Activated B cell treated with CpG ODN at 0.5 μM for 24 hours (primary cell): Measurements from ENCODE around the gene PTPRK. TPM values are rescaled to one million over a fixed set of nuclear protein-coding genes. Genes with fewer than 3 reads are reported as not detected.

Experiments
- ATAC-seq: fragments of 200-7000 bp; cut with Tn5 transposase; one replicate; pipeline ENCODE4 v1.10.0; 2021; ENCODE audit warnings: low read depth, mild to moderate bottlenecking, moderate library complexity
- CTCF ChIA-PET: fragments of 350-600 bp; sonication (Branson Sonifier 250); formaldehyde crosslinking; loops from one replicate; lab custom pipeline; 2021; ENCODE audit warnings: antibody characterized with exemption; lab: Charles Lee
- POLR2A ChIA-PET: fragments of 350-600 bp; sonication (Branson Sonifier 250); formaldehyde crosslinking; loops from one replicate; lab custom pipeline; 2021; ENCODE audit warnings: antibody characterized with exemption; lab: Charles Lee
- DNase-seq: peaks from one replicate; pipeline ENCODE4 v3.0.0; 2022
- H3K27ac Mint-ChIP-seq: one replicate; pipeline ENCODE4 v1.8.0; 2020; ENCODE audit warnings: mixed read lengths
- H3K27me3 Mint-ChIP-seq: one replicate; pipeline ENCODE4 v1.8.0; 2021; ENCODE audit warnings: mixed read lengths
- H3K36me3 Mint-ChIP-seq: one replicate; pipeline ENCODE4 v1.8.0; 2021; ENCODE audit warnings: low read depth, mixed read lengths
- H3K4me1 Mint-ChIP-seq: one replicate; pipeline ENCODE4 v1.8.0; 2021; ENCODE audit warnings: mixed read lengths
- H3K4me3 Mint-ChIP-seq: one replicate; pipeline ENCODE4 v1.8.0; 2020; ENCODE audit warnings: mild to moderate bottlenecking, mixed read lengths
- H3K9me3 Mint-ChIP-seq: one replicate; pipeline ENCODE4 v1.8.0; 2020; ENCODE audit warnings: mixed read lengths
- CTCF ChIP-seq: fragments of 200-600 bp; IDR thresholded peaks from one replicate; pipeline ENCODE4 v1.8.0; 2022; ENCODE audit warnings: antibody characterized with exemption, mild to moderate bottlenecking
- intact Hi-C: fragments of 100-400 bp; cut with micrococcal nuclease; formaldehyde crosslinking; loops from one replicate; pipeline ENCODE4 v1.15.1; 2024
- total RNA-seq: library from RNA; stranded (reverse); gene quantifications from 2 replicates; pipeline ENCODE4 v1.2.3, GENCODE V29; 2022

PTPRK gene
- total RNA-seq, 1 donor from 2014 or later, result 14.2 TPM

- no peaks in the 10 kb centered on the region for H3K27me3 Mint-ChIP-seq
- ChIA-PET POLR2A (no interaction called here), CTCF (no interaction called here)
- no peak overlapping the region for H3K27ac Mint-ChIP-seq
- no peak overlapping the region for H3K4me3 Mint-ChIP-seq
- no peaks in the 10 kb centered on the region for H3K4me1 Mint-ChIP-seq
- intact Hi-C loops, result no loop called here
- ATAC-seq (no peak), DNase-seq (no peak)
- no peak for TF ChIP-seq CTCF
- H3K9me3 Mint-ChIP-seq, result peaks cover 6% of the 10 kb centered on the region
- peaks cover 19% of the 10 kb centered on the region for H3K36me3 Mint-ChIP-seq
Measured at GRCh38 chr6:127968394-127968793, 552.0 kb downstream of the PTPRK start.

GRCh38 chr6:127967708-127968107 is 552.7 kb downstream of the PTPRK start:
- H3K9me3 Mint-ChIP-seq, result peaks cover 6% of the 10 kb centered on the region
- ATAC-seq, result no peak

GRCh38 chr6:127966616-127967015 is 553.8 kb downstream of the PTPRK start:
- no peak for ATAC-seq
- CTCF ChIA-PET, result no interaction called here
- no peak overlapping the region for H3K27ac Mint-ChIP-seq
- DNase-seq, result no peak
- H3K36me3 Mint-ChIP-seq, result peaks cover 7% of the 10 kb centered on the region
- H3K9me3 Mint-ChIP-seq, result peaks cover 6% of the 10 kb centered on the region
- H3K27me3 Mint-ChIP-seq, result no peaks in the 10 kb centered on the region
- intact Hi-C loops, result no loop called here
- no peak for TF ChIP-seq CTCF
- H3K4me3 Mint-ChIP-seq, result no peak overlapping the region
- H3K4me1 Mint-ChIP-seq, result no peaks in the 10 kb centered on the region
- POLR2A ChIA-PET, result no interaction called here

More at GRCh38 chr6:127967708-127968107, 552.7 kb downstream of the PTPRK start:
- H3K27me3 Mint-ChIP-seq, result no peaks in the 10 kb centered on the region
- no peak for TF ChIP-seq CTCF
- intact Hi-C loops, result no loop called here
- H3K4me3 Mint-ChIP-seq, result no peak overlapping the region
- H3K36me3 Mint-ChIP-seq, result peaks cover 14% of the 10 kb centered on the region
- no peaks in the 10 kb centered on the region for H3K4me1 Mint-ChIP-seq
- ChIA-PET CTCF (no interaction called here), POLR2A (no interaction called here)
- H3K27ac Mint-ChIP-seq, result no peak overlapping the region
- no peak for DNase-seq

- Mint-ChIP-seq H3K36me3 (peaks cover 2% of the 10 kb centered on the region), H3K27me3 (no peaks in the 10 kb centered on the region), H3K27ac (no peak overlapping the region), H3K4me1 (no peaks in the 10 kb centered on the region), H3K4me3 (no peak overlapping the region), H3K9me3 (peaks cover 6% of the 10 kb centered on the region)
- intact Hi-C loops, result no loop called here
- no peak for TF ChIP-seq CTCF
- ChIA-PET POLR2A (no interaction called here), CTCF (no interaction called here)
- no peak for DNase-seq
- no peak for ATAC-seq
Measured at GRCh38 chr6:127963495-127963894, 556.9 kb downstream of the PTPRK start.

GRCh38 chr6:127959869-127960268 is 560.5 kb downstream of the PTPRK start:
- no peak for TF ChIP-seq CTCF
- Mint-ChIP-seq H3K4me1 (no peaks in the 10 kb centered on the region), H3K36me3 (no peaks in the 10 kb centered on the region), H3K27me3 (no peaks in the 10 kb centered on the region), H3K9me3 (no peaks in the 10 kb centered on the region), H3K27ac (no peak overlapping the region), H3K4me3 (no peak overlapping the region)
- intact Hi-C loops, result no loop called here
- ChIA-PET POLR2A (no interaction called here), CTCF (no interaction called here)
- DNase-seq (no peak), ATAC-seq (no peak)
